GM12801 (cell line): ENCODE data around the gene FOXL1.

ENCODE experiments used
- TF ChIP-seq, protein P1 (sequence below): IDR thresholded peaks from one replicate; pipeline ENCODE4 v1.5.1; 2011; ENCODE audit warnings: control low read depth; ENCODE audit not compliant: insufficient read length; ENCODE audit errors: extremely low read depth

FOXL1 gene

DNA sequence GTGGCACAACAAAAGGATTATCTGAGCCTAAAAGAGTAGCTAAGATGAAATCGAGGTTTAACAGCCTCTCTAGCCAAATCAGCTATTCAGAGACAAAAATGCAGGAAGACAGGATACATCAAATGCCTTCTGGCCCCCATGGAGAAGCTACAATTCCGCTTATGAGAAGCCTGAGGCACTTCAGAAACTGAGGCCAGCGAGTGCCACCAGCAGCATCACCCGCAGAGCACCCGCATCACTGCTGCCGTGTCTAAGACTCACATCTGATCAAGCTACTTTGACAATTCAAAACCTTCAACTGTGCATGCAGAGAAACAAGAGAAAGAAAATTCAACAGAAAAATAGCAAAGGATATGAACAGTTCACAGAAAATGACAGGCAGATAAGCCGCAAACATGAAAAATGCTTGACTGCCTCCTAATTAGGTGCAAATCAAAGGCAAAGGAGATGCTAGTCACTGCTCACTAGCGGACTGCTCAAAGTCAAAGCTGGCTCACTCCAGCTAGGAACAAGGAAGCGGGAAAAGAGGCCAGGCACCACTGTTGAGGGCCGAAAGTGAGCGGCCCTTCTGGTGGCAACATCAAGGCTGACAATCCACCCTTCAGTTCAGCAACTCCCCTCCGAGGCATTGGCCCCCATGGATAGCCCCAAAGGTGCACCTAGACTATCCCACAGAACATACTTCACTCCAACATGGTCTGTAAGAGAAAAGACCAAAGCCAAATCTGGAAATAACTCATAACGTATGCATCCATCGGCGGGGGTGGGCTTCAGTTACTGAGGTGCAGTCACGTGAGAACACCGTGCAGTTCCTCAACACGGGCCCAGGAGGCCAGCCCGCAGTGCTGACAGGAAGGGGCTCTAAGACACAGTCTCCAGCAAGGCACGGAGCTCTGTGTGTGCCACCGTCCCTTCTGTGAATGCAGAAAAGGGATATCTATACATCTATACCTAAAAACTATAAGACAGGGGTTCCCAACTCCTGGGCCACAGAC is 35.3 kb upstream of the FOXL1 start:
- TF ChIP-seq, protein P1, sequence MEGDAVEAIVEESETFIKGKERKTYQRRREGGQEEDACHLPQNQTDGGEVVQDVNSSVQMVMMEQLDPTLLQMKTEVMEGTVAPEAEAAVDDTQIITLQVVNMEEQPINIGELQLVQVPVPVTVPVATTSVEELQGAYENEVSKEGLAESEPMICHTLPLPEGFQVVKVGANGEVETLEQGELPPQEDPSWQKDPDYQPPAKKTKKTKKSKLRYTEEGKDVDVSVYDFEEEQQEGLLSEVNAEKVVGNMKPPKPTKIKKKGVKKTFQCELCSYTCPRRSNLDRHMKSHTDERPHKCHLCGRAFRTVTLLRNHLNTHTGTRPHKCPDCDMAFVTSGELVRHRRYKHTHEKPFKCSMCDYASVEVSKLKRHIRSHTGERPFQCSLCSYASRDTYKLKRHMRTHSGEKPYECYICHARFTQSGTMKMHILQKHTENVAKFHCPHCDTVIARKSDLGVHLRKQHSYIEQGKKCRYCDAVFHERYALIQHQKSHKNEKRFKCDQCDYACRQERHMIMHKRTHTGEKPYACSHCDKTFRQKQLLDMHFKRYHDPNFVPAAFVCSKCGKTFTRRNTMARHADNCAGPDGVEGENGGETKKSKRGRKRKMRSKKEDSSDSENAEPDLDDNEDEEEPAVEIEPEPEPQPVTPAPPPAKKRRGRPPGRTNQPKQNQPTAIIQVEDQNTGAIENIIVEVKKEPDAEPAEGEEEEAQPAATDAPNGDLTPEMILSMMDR = no peak

GRCh38 chr16:86545481-86545880 is 32.9 kb upstream of the FOXL1 start:
- TF ChIP-seq, protein P1 = no peak

DNA sequence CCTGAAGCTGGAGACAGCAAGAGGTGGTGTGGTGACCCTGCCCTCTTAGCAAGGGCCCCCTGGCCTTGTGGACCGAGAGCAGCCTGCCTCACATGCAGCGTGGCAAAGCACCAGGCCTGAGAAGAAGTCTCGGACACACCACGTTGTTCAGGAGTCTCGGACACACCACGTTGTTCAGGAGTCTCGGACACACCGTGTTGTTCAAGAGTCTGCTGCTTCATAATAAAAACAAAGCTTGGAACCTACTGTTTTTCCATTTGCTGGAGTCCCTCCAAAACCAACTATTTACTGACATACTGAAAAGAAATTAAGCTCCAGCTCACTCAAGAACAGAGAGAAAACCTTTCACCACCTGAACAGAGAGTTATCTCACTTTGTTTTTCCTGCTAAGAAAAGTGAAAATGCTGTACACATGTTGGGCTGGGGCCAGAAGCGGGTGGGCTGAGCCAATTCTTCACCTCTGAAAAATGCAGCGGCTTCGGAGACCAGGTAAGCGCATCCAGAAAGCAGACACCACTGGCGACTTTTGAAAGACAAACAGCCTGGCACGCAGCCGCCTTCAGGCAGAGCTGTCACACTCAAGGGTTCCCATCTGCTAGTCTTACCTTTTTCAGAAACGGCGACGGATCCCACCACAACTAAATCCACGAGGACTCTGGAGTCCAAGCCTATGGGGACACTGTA is 32.3 kb upstream of the FOXL1 start:
- TF ChIP-seq, protein P1 = no peak

DNA sequence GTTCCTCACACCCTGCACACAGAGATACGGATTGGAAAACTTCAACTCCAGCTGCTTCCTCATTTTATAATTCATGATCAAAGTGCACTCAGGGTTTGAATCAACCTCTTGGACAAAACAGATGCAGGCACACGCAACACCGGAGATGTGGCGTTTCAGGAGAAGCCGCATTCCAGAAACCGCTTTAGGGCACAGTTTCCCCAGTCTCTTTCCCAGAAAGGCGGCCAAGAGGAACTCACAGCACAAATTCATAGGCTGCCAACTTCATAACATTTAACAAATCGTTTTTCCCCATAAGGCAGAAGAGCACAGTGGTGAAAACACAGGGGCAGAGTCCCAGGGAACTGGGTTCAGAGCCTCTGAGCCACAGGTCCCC is 31.7 kb upstream of the FOXL1 start:
- TF ChIP-seq, protein P1 = no peak

GRCh38 chr16:86547286-86547685 is 31.1 kb upstream of the FOXL1 start:
- TF ChIP-seq, protein P1 = no peak

- TF ChIP-seq, protein P1 = no peak
Measured at GRCh38 chr16:86549076-86549892, 29.1 kb upstream of the FOXL1 start.

DNA sequence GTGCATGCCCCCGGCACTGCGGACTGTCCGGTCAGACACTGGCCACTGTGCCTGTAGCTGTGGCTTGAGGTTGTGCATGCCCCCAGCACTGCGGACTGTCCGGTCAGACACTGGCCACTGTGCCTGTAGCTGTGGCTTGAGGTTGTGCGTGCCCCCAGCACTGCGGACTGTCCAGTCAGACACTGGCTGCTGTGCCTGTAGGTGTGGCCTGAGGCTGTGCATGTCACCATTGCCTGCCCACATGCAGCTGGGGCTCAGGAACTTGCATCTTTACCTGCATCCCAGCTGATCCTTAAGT is 28.5 kb upstream of the FOXL1 start:
- TF ChIP-seq, protein P1 = no peak
